HG03442 (cell line): Measurements from ENCODE around the gene SIPA1L3.
"Not testable (repeated sequence)": the region's sequence is repeated elsewhere in the genome, so short reads cannot be mapped to it uniquely, and the experiment has no call there.

Source experiments
- ATAC-seq: cut with Tn5 transposase; IDR thresholded peaks from one replicate; pipeline ENCODE4 v1.9.1; 2021; ENCODE audit warnings: mild to moderate bottlenecking, moderate library complexity; ENCODE audit not compliant: unreplicated experiment

SIPA1L3 gene

DNA sequence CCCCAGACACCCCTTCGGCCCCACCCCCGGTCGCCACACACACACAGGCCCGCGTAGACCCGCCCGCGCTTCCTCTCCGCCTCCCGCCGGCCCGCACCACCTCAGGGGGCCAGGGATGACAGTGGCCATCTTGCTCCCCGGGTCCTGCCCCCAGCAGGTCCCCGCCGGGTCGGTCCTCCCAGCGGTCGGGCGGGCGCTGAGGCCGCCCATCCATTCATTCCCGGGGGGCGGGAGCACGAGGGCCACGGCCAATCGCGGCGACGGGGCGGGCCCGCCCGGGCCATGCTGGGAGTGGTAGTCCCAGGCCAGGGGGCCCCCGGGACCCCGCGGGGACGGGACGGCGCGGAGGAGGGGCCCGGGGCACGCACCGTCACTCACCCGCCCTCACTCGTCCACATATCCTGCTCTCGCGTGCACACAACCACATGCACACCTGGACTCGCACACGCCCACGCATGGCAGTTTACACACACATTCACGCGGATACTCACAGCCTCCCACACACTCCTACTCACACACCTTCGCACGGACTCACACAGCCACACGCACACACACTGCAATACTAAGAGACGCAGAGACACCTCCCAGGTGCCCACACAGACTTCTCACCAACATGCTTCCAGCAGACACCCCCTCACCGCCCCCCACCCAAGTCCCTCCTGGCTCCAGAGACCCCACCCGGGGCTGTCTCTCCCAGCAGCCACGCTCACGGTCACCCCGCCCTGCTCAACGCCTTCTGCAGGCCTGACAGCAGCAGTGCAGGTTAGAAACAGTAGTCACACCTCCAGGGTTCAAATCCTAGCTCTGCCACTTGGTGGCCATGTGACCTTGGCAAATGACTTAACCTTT lies 317.2 kb downstream of the SIPA1L3 start, which contains the start of gene DPF1:
Gene DPF1, minus strand, starts transcription at position 209 of the 849 bp plus-strand sequence. Its CDS starts 80 bp downstream, at position 129.
- ATAC-seq = peak; percentile 72

DNA sequence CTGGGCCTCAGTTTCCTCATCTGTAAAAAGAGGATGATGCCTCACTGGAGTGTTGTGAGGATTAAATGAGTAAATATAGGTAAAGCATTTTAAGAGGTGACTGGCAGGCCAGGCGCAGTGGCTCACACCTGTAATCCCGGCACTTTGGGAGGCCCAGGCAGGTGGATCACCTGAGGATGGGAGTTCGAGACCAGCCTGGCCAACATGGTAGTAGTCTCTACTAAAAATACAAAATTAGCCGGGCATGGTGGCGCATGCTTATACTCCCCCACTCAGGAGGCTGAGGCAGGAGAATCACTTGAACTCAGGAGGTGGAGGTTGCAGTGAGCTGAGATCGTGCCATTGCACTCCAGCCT lies 317.8 kb downstream of the SIPA1L3 start:
- not testable (repeated sequence) for ATAC-seq

DNA sequence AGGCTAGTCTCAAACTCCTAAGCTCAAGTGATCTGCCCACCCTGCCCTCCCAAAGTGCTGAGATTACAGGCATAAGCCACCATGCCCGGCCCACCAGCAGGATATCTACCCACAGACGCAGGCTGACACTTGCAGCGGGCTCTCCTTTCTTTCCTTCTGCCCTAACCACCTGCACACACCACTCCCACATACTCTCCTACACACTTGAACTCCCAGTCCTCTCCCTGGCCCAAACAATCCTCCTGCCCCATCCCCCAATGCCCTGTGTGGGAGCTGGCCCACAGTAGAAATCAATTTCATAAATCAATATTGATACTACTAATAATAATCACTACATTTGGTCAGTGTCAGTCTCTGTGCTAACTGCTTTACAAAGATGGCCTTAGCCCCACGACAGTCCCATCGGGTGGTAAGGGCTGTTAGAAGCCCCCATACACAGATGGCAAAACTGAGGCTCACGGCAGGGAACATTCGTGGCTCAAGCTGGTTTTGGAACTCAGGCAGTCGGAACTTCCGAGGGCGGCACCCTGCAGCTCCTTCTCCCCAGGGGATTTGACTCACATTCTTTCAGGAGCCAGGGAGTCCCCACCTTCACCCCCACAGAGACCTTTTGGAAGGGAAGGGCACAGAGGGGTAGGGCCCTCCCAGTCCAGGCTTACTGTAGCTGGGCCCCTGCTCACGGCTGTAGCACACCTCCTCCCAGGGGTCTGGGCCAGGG lies 320.4 kb downstream of the SIPA1L3 start:
- no peak for ATAC-seq

DNA sequence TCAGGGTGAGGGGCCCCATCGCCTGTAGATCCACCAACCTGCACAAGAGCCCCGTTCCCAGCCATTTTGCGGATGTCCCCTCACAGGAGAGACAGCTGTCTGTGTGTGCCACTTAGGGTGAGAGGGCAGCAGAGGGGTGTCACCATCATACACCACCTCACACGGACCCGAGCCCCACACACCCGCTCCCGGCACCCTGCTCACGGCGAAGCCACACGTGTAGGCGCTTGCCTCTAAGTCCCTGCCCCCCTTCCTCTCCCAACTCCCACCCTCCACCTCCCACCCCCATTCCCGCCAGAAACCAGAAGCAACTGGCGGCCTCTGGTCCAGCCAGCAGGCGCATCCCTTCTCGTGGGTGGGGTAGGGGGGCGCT lies 321.0 kb downstream of the SIPA1L3 start:
- ATAC-seq = no peak

DNA sequence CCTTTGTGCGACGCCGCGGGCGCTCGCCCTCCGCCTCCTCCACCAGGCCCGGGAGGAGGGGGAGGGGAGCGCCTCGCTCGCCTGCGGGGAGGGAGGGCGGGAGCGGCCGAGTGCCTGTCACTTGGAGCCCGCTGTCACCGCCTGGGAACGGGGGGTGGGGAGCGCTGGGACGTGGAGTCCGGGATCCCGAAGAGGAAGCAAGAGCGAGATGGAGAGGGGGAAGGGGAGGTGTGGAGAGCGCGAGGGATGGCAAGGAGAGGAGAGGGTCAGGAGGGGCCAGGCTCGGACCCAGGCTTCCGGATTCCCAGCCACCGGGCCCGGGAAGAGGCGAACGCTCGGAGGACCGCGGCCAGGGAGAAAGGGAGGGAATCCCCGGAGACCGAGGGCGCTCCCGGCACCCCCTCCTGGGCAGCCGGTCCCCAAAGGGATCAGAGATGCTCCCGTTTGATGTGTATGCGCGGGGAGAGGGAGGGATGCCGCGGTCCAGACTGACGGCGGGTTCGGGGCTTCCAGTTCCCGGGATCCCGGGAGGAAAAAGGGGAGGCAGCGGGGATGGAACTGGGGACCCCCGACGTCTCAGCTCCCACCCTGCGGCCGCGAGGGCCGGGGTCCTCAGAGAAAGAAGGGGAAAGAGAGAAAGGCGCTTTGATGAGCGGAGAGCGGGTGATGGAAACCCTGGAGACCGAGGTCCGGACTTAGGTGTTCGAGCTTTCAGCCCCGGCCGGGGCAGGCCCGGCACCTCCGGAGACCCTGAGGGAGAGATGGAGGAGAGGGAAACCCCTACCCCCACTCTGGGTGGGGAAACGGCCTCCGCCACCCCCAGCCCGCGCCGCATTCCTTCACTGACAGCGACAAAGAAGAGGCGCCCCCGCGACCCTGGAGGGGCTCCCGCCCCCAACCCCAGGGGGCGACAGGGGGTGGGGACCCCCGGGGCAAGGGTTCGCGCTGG lies 321.8 kb downstream of the SIPA1L3 start:
- ATAC-seq = no peak

DNA sequence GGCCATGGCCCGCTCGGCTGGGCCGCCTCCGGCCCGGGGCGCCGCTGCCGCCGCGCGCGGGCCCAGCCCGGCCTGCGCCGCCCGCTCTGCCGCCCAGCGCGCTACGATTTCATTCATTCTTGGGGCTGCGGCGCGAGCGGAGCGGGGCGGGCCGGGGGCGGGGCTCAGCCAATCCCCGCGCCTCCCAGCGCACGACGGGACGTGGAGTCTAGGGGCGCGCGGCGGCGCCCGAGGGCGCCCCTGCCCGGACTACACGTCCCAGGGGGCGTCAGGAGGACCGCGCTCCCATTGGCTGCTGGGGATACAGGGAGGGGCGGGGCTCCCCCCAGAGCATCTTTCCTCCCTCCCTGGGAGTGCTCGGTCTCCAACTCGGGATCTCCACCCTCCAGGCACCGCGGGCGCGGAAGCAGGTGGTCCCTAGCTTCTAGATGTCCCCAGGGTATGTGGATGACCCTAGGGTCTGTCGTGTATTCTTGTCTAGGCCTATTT lies 322.6 kb downstream of the SIPA1L3 start:
- peak; percentile 49 for ATAC-seq

DNA sequence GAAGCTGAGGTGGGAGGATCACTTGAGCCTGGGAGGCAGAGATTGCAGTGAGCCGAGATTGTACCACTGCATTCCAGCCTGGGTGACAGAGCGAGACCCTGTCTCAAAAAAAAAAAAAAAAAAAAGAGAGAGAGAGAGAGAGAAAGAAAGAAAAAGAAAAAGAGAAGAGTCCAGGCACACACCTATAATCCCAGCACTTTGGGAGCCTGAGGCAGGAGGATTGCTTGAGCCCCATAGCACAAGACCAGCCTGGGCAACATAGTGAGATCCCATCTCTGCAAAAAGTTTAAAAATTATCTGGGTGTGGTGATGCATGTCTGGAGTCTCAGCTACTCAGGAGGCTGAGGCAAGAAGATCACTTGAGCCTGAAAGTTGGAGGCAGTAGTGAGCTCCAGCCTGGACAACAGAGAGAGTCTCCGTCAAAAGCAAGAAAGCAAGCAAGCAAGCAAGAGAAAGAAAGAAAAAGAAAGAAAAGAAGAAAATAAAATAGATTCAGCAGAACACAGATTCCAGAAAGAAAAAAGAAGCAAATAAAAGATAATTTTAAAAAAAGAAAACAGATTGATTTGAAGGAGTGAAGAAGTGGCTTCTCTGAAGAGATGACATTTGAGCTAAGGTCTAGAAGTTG lies 323.6 kb downstream of the SIPA1L3 start:
- ATAC-seq = not testable (repeated sequence)

DNA sequence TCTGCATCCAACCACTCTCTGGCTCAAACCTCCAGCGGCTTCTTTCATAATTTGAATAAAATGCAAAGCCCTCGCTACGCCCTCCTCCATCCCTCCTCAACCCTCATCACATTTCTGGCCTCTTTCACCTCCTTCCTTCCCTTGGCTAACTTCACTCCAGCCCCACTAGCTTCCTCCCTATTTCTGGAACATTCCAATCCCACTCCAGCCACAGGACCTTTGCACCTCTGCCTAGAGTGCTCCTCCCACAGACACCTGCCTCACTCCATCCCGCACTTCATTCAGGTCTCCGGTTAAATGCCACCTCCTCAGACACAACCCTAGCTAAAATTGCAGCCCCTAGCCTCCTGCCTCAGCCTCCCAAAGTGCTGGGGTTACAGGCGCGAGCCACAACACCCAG lies 324.9 kb downstream of the SIPA1L3 start:
- ATAC-seq = no peak

DNA sequence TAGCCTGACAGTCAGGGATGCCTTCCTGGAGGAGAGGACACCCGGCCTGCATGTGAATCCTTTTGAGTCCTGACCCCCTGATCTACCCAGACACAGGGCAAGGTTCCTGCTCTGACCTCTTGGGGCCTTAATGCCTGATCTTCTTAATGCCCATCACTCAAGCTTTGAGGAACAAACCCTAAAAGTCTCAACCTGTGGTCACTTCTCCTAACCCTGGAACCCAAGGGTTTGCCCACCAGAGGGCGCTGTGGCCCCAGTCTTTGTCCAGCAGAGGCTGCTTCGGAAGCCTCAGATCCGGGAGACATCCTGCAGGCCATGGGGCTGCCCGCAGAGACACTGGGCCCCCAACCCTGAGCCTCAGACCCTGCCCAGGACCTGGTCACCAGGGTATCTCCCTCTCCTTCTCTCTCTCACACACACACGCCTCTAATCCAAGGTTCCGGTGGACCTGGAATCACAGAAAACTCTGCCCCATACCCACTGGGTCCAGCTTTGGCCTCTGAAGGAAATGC lies 326.8 kb downstream of the SIPA1L3 start:
- ATAC-seq = no peak

DNA sequence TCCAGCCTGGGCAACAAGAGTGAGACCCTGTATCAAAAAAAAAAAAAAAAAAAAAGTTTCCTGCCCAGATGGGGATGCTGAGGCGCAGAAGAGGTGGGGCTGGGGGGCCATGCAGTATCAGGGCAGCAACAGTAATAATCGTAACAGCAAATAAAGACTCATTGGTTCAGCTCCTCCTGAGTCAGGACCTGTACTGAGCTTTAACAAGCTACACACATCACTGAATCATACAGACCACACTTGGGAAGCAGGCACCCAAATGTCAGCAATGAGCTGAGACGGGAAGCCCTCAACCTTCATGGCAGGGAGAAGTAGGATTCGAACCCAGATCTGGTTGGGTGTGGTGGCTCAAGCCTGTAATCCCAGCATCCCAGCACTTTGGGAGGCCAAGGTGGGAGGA lies 327.6 kb downstream of the SIPA1L3 start:
- ATAC-seq = no peak

DNA sequence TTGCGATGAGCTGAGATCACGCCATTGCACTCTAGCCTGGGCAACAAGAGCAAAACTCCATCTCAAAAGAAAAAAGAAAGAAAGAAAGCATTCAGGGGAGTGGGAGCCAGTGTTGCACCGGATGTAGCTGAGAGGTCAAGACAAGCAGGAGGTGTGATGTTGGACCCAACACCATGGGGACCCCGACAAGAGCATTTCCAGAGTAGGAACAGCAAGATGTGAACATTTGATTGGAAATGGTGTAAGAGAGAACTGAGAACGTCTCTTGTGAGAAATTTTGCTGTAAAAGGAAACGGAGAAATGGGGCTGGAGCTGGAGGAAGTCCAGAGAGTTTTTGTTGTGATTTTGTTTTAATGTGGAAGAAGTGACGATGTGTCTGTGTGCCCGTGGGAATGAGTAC lies 332.8 kb downstream of the SIPA1L3 start:
- ATAC-seq = no peak

DNA sequence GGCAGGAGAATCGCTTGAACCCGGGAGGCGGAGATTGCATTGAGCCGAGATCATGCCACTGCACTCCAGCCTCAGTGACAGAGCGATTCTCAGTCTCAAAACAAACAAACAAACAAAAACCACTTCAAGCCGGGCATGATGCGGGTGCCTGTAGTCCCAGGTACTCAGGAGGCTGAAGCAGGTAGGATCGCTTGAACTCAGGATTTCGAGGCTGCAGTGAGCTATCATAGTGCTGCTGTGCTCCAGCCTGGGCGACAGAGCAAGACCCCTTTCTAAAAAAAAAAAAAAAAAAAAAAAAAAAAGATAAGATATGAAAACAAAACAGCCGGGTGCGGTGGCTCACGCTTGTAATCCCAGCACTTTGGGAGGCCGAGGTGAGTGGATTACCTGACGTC lies 336.3 kb downstream of the SIPA1L3 start:
- ATAC-seq = no peak

DNA sequence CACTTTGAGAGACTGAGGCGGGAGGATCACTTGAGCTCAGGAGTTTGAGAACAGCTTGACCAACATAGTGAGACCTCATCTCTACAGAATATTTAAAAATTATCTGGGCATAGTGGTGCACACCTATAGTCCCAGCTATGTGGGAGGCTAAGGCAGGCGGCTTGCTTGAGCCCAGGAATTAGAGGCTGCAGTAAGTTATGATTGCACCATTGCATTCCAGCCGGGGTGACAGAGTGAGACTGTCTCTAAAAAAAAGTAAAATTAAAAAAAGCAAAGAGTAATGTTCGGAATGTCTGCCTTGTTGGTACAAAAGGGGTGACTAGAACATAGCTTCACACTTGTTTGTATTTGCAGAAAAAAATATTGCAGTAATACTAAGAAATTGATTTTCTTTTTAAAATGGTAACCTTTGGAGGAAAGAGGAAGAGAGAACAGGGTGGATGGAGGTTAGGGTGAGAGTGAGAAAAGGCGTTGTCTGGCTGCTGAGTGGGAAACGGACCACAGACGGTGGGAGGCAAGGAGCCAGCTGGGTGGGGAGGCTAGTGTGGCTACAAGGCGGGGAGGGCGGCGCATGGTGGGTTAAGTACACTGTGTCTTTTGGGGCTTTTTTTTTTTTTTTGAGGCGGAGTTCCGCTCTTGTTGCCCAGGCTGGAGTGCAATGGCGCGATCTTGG lies 339.0 kb downstream of the SIPA1L3 start:
- no peak for ATAC-seq

DNA sequence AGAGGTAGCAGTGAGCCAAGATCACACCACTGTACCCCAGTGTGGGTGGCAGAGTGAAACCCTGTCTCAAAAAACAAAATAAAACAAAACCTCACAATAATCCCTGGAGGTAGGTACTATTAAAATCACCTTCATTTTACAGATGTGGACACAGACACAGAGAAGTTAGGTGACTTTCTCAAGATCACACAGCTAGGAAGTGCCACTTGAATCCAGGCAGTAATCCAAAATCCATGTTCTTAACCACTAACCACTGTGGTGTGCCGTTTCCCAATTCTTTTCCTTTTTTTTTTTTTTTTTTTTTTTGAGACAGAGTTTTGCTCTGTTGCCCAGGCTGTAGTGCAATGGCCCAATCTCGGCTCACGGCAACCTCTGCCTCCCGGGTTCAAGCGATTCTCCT lies 340.1 kb downstream of the SIPA1L3 start:
- ATAC-seq = no peak

DNA sequence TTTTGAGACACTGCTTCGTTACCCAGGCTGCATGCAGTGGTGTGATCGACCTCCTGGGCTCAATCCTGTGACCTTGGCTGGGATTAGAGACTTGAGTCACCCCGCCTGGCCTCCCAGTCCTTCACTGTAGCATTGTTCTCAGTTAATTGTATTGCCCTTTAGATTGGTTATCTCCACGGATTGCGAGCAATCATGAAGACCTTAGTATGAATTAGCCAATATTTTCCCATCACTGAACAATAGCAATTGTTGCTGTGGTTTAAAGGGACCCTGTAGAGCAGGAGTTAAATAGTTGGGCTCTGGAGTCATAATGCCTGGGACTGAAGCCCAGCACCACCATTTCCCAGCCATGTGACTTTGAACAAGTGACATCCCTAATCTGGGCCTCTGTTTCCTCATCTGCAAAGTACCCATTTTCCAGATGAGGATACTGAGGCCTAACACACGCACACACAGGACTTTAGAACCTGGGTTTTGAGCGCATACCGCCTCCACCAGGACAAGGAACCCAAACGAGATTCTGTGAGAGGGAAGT lies 340.8 kb downstream of the SIPA1L3 start:
- ATAC-seq = no peak

DNA sequence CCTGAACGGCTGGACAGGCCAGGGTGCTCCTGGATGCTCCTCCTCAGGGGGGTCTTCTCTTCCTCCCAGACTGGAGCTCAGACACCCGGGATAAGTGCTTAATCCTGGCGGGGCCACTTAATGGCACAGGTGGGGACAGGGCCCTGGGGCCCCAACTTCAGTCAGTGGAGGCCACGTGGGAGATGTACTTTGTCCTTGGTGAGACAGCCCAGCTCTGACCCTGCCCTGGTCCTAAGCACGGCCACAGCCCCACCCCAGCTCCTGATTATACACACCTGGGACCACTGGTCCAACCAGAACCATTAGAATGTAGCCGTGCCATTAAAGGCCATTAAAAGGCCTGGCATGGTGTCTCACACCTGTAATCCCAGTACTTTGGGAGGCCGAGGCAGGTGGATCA lies 341.4 kb downstream of the SIPA1L3 start:
- no peak for ATAC-seq

DNA sequence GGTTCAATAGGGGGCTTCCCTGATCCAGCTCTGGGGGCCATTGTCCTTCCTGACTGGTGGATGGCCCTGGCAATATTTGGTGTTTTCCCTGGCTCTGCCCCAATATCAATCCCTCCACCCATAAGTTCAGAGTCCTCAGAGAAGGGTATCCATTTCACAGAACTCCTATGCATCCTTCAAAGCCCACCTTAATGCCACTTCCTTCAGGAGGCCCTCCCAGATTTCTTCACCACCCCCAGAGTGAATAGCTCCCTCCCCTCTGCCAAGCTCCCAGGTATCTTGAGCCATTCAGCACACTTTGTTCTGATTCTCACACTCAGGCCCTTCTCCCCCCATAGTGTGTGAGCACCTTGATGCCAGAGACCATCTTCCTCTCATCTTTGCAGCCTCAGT lies 343.4 kb downstream of the SIPA1L3 start:
- no peak for ATAC-seq

DNA sequence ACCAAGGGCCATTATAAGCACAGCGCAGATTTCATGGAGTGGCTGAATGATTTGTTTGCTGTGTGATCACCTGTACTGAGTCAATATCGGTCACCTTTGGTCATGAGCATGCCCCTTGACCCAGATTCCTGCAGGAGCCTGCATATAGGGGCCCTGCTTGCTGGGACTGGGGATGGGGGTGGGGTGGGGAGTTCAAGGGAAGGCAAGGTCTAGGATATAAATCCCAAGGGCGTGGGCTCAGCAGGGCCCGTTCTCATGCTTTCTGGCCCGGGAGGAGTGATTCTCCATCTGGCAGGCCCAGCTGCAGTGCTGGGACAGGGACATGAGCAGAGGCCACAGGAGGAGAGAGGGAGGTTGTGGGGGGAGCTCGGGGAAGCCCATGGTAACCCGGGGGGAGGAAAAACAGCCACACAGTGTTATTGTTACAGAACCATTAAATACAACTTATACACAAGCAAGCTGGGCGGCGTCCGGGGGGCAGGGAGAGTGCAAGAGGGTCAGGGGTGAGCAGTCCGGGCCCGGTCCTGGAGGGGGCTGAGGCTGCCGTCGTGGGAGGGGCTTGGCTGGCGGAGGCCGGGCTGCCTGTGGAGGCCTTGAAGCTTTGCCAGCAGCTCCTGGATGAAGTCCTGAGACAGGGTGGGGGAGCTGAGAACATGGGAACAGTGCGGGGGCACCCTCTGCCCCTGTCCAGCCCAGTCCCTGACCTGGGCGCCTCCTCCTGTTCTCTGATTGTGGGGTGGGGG lies 344.0 kb downstream of the SIPA1L3 start:
- ATAC-seq = no peak

DNA sequence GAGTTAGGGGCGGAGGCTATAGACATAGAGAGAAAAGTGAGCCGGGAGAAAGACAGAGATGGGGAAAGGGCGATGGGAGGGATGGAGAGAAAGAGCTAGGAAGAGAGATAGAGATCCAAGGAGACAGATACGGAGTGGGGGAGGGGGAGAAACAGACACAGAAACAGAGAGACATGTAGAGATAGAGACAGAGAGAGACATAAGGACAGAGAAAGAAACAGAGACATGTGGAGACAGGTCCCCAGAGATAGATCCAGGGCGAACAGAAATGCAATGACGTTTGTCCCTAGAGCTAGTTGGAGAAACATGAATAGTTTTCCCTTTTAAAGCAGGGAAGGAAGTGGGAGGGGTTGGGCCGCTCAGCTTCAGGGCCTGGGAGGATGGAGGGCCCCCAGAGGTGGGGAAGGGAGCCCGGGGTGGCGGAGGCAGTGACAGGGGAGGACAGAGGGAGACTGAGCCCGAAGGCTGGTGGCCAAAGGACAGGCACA lies 344.6 kb downstream of the SIPA1L3 start:
- ATAC-seq = no peak
